Hepatocyte (in vitro differentiated cells): ENCODE results near the gene ERCC1. TPM values are rescaled to one million over a fixed set of nuclear protein-coding genes. Genes with fewer than 3 reads are reported as not detected.

ENCODE experiments used
- microRNA-seq: library from miRNA; unstranded; fragments of <30 nt; microRNA quantifications from one replicate; pipeline ENCODE4, GENCODE V29; 2017
- polyA plus RNA-seq: library from polyadenylated mRNA; unstranded; fragments of >200 nt; fragmentation: Nextera tagmentation; extraction: Ambion mirVana; gene quantifications from 2 replicates; pipeline ENCODE4 v1.2.1, GENCODE V29; 2016
- small RNA-seq: library from RNA; depleted of rRNA; stranded (forward); fragments of <200 nt; gene quantifications from one replicate; pipeline ENCODE3, GENCODE V24; 2014
- total RNA-seq: library from RNA; depleted of rRNA; stranded (reverse); fragments of >200 nt; gene quantifications from 2 replicates; pipeline ENCODE4 v1.2.3, GENCODE V29; 2014

The ERCC1 gene
- total and polyA plus RNA-seq, 2 experiments from 2014 or later, result 42.5 to 66.7 TPM

Small RNA genes within 50 kb of the gene (microRNA-seq; reads per million reads assigned to microRNA genes)
- not detected for gene MIR6088

Small RNA genes within 50 kb of the gene (small RNA-seq; reads per million reads assigned to genes)
- not detected for gene MIR6088

Other genes with a start within 250 kb of the ERCC1 start
- 24.6 and 25.7 TPM in 2 replicates for gene TRAPPC6A, start 245.7 kb downstream of the ERCC1 start, total RNA-seq
- 60.1 and 75.8 TPM in 2 replicates for gene TRAPPC6A, start 245.7 kb downstream of the ERCC1 start, polyA plus RNA-seq
- gene BLOC1S3, start 245.1 kb downstream of the ERCC1 start, total RNA-seq, result 8.4 and 12.5 TPM in 2 replicates
- 15.6 and 17.1 TPM in 2 replicates for gene BLOC1S3, start 245.1 kb downstream of the ERCC1 start, polyA plus RNA-seq
- gene EXOC3L2, start 178.5 kb downstream of the ERCC1 start, total RNA-seq, result 0.08 and 1.3 TPM in 2 replicates
- gene EXOC3L2, start 178.5 kb downstream of the ERCC1 start, polyA plus RNA-seq, result 0.13 TPM in 1 of 2 replicates, not detected in the other
- 9.5 and 23.0 TPM in 2 replicates for gene MARK4, start 172.6 kb downstream of the ERCC1 start, total RNA-seq
- 13.5 and 14.8 TPM in 2 replicates for gene MARK4, start 172.6 kb downstream of the ERCC1 start, polyA plus RNA-seq
- 0.40 and 1.3 TPM in 2 replicates for gene CKM, start 101.0 kb downstream of the ERCC1 start, total RNA-seq
- gene CKM, start 101.0 kb downstream of the ERCC1 start, polyA plus RNA-seq, result 0.39 and 1.0 TPM in 2 replicates
- gene KLC3, start 83.2 kb downstream of the ERCC1 start, total RNA-seq, result 3.3 and 5.5 TPM in 2 replicates
- gene KLC3, start 83.2 kb downstream of the ERCC1 start, polyA plus RNA-seq, result 2.7 and 7.6 TPM in 2 replicates
- gene ERCC2, start 53.3 kb downstream of the ERCC1 start, total RNA-seq, result 10.1 and 13.9 TPM in 2 replicates
- gene ERCC2, start 53.3 kb downstream of the ERCC1 start, polyA plus RNA-seq, result 7.1 and 7.3 TPM in 2 replicates
- gene PPP1R13L, start 18.8 kb downstream of the ERCC1 start, total RNA-seq, result 7.9 and 8.7 TPM in 2 replicates
- gene PPP1R13L, start 18.8 kb downstream of the ERCC1 start, polyA plus RNA-seq, result 14.8 and 22.9 TPM in 2 replicates
- 2.7 and 3.3 TPM in 2 replicates for gene POLR1G, start 17.3 kb downstream of the ERCC1 start, total RNA-seq
- 2.4 and 2.5 TPM in 2 replicates for gene POLR1G, start 17.3 kb downstream of the ERCC1 start, polyA plus RNA-seq
- 37.9 and 73.1 TPM in 2 replicates for gene FOSB, start 44.1 kb upstream of the ERCC1 start, total RNA-seq
- 114 and 168 TPM in 2 replicates for gene FOSB, start 44.1 kb upstream of the ERCC1 start, polyA plus RNA-seq
- 3.4 and 7.8 TPM in 2 replicates for gene RTN2, start 73.1 kb upstream of the ERCC1 start, total RNA-seq
- gene RTN2, start 73.1 kb upstream of the ERCC1 start, polyA plus RNA-seq, result 12.2 and 14.8 TPM in 2 replicates
- gene PPM1N, start 74.5 kb upstream of the ERCC1 start, total RNA-seq, result 0.40 and 1.9 TPM in 2 replicates
- gene PPM1N, start 74.5 kb upstream of the ERCC1 start, polyA plus RNA-seq, result 0.59 and 1.4 TPM in 2 replicates
- gene VASP, start 83.6 kb upstream of the ERCC1 start, total RNA-seq, result 57.3 and 68.9 TPM in 2 replicates
- gene VASP, start 83.6 kb upstream of the ERCC1 start, polyA plus RNA-seq, result 86.0 and 92.6 TPM in 2 replicates
- 11.2 and 15.1 TPM in 2 replicates for gene OPA3, start 160.9 kb upstream of the ERCC1 start, total RNA-seq
- 15.0 and 15.2 TPM in 2 replicates for gene OPA3, start 160.9 kb upstream of the ERCC1 start, polyA plus RNA-seq
- not detected in 2 replicates for gene GPR4, start 178.3 kb upstream of the ERCC1 start, total RNA-seq
- gene GPR4, start 178.3 kb upstream of the ERCC1 start, polyA plus RNA-seq, result 0.10 TPM in 1 of 2 replicates, not detected in the other
- 9.1 and 13.9 TPM in 2 replicates for gene EML2, start 215.5 kb upstream of the ERCC1 start, total RNA-seq
- 17.0 and 20.6 TPM in 2 replicates for gene EML2, start 215.5 kb upstream of the ERCC1 start, polyA plus RNA-seq
- gene GIPR, start 244.3 kb upstream of the ERCC1 start, total RNA-seq, result 1.8 and 2.7 TPM in 2 replicates
- gene GIPR, start 244.3 kb upstream of the ERCC1 start, polyA plus RNA-seq, result 5.6 and 6.7 TPM in 2 replicates